Tibial nerve (tissue), 4 donors: Measurements from ENCODE around the gene ALPK3.

Source experiments
- CTCF ChIP-seq, 5 experiments: fragments of 200-600 bp in 3 of 5; fragments of 450-650 bp in 2 of 5; sonication (generic) in 3 of 5; IDR thresholded peaks; one replicate each; pipeline ENCODE4 v1.5.1; 2016 to 2019; ENCODE audit warnings: antibody characterized with exemption in 5 of 5, mild to moderate bottlenecking in 3 of 5, moderate library complexity in 2 of 5
- EP300 ChIP-seq, 2 donors: sonication (generic); formaldehyde crosslinking; IDR thresholded peaks; one replicate each; pipeline ENCODE4 v1.6.1; 2017; ENCODE audit warnings: antibody characterized with exemption in 2 of 2, mild to moderate bottlenecking in 1 of 2
- POLR2A ChIP-seq, 2 donors: fragments of 450-650 bp; IDR thresholded peaks; one replicate each; pipeline ENCODE4 v1.6.1; 2017; ENCODE audit warnings: antibody characterized with exemption in 2 of 2, mild to moderate bottlenecking in 2 of 2, moderate library complexity in 2 of 2

GRCh38 chr15:84893607-84894006, 76.5 kb downstream of the ALPK3 start:
- no peak for TF ChIP-seq POLR2A (IDR thresholded peaks at IDR 0.05)
- TF ChIP-seq CTCF (IDR thresholded peaks at IDR 0.05): no peak
- no peak for TF ChIP-seq EP300 (IDR thresholded peaks at IDR 0.05)
